Spinal cord (tissue), 10 donors: Measurements from ENCODE around the gene PLXNA2. TPM values are rescaled to one million over a fixed set of nuclear protein-coding genes. Genes with fewer than 3 reads are reported as not detected.
A peak's percentile ranks its signal among the peaks of the same experiment; 100 is the strongest.

Experiments used
- DNase-seq, 6 donors: peaks; one replicate each; pipeline versions ENCODE4 v3.0.0 to v3.0.0-alpha.2; 2013 to 2015; ENCODE audit warnings: low spot score in 6 of 6, low read depth in 4 of 6
- H3K27ac ChIP-seq: one replicate; pipeline ENCODE4 v1.5.1; 2013; ENCODE audit warnings: low read depth, low read length, control low read depth
- H3K27me3 ChIP-seq: one replicate; pipeline ENCODE4 v1.6.1; 2013; ENCODE audit warnings: low read length; ENCODE audit not compliant: control insufficient read depth, insufficient read depth
- H3K36me3 ChIP-seq: one replicate; pipeline ENCODE4 v1.6.1; 2013; ENCODE audit warnings: low read length; ENCODE audit not compliant: control insufficient read depth, insufficient read depth
- H3K4me1 ChIP-seq: one replicate; pipeline ENCODE4 v1.6.1; 2013; ENCODE audit warnings: low read length; ENCODE audit not compliant: control insufficient read depth, insufficient read depth
- H3K4me3 ChIP-seq: one replicate; pipeline ENCODE4 v1.5.1; 2013; ENCODE audit warnings: low read depth, low read length, control low read depth
- H3K9me3 ChIP-seq: one replicate; pipeline ENCODE4 v1.6.1; 2013; ENCODE audit warnings: low read length; ENCODE audit not compliant: control insufficient read depth, insufficient read depth
- WGBS: methylation state at CpG from one replicate; pipeline ENCODE4 v1.1.5; 2013; ENCODE audit warnings: missing lambda C conversion rate; ENCODE audit not compliant: insufficient coverage; 5-methylcytosine and 5-hydroxymethylcytosine counted together
- polyA plus RNA-seq, 2 donors: library from polyadenylated mRNA; unstranded; fragments of 120-200 nt; gene quantifications; one replicate each; pipeline ENCODE4 v1.2.1, GENCODE V29; 2013; ENCODE audit not compliant: insufficient read length in 2 of 2
- total RNA-seq, 2 donors: library from RNA; depleted of rRNA in 1 of 2; stranded (reverse); fragments of 120-200 nt in 1 of 2; fragments of >200 nt in 1 of 2; gene quantifications; one replicate each; pipeline versions ENCODE4 v1.2.3 to v1.2.4, GENCODE V29; 2013 to 2014
- donor health status: healthy.

Gene PLXNA2
- total and polyA plus RNA-seq, 4 donors, result 22.0 to 52.8 (median 39.7) TPM

- Histone ChIP-seq H3K27me3 (peaks cover 3% of the 10 kb centered on the region), H3K9me3 (no peaks in the 10 kb centered on the region), H3K4me3 (peak overlapping the region; percentile 78), H3K4me1 (peaks cover 56% of the 10 kb centered on the region), H3K36me3 (no peaks in the 10 kb centered on the region), H3K27ac (peak overlapping the region; percentile 62)
- DNase-seq, result peak in 5 of 6 donors; percentile 87 to 98 (median 91)
- 5% methylated on average over 15 of the region's 22 CpGs for WGBS
These were observed 1.1 kb upstream of the PLXNA2 start for GRCh38 chr1:208245185-208245705.

DNA sequence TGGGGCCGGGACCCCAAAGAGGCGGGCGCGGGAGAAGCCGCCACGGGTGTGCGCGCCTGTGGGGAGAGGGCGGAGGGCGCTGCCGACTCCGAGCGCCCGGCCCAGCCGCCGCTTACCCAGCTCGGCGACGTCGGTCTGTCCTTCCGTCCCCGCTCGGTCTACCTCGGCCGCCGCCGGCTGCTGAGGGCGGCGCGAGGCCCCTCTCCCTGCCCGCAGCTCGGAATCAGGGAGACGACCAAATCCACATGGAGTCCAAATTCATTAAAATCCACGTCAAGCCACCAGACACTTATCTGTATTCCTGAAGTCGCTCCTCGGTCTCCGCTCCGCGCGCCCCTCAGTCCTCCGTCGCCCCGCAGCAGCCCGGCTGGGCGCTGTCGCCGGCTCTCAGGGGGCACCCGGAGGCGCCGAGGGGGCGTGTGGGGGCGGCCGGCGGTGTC lies 637 bp downstream of the PLXNA2 start:
- Histone ChIP-seq H3K27me3 (peaks cover 3% of the 10 kb centered on the region), H3K4me3 (peak overlapping the region; percentile 78), H3K4me1 (peaks cover 59% of the 10 kb centered on the region), H3K27ac (peak overlapping the region; percentile 87), H3K9me3 (no peaks in the 10 kb centered on the region), H3K36me3 (peaks cover 3% of the 10 kb centered on the region)
- DNase-seq, result no peak
- WGBS, result 0% methylated on average over 54 of the region's 54 CpGs

DNA sequence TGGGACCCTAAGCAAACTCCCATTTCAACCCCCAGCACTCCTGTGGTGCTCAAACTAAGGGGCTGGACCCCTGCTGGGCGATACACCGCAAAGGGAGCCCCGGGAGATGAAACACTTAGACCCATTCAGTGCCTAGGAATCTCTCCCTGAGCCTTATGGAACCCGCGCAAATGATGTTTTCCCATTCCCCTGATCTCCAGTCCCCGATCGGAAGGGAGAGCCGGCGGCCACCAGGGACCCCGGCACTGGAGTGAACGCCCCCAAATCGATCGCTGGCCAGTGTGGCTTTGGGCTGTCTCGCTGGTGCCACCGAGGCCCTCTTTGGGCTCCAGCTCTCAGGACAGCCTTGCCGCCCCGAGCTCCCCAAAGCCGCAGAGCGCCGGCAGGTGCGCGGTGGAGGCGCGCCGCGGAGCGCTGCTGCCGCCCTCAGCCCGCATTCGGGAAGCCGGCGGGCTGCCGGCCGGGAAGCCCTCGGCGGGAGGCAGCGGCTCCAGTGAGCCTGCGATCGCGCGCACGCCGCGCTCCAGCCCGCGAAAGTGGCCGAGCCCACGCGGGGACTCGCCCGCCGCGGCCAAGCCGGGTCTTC lies 1.1 kb downstream of the PLXNA2 start:
- Histone ChIP-seq H3K27me3 (peaks cover 3% of the 10 kb centered on the region), H3K27ac (no peak overlapping the region), H3K4me1 (peaks cover 54% of the 10 kb centered on the region), H3K36me3 (peaks cover 3% of the 10 kb centered on the region), H3K9me3 (no peaks in the 10 kb centered on the region), H3K4me3 (peak overlapping the region; percentile 78)
- under 1% methylated on average over 54 of the region's 54 CpGs for WGBS
- DNase-seq, result peak in 2 of 6 donors; percentile 60 to 71

DNA sequence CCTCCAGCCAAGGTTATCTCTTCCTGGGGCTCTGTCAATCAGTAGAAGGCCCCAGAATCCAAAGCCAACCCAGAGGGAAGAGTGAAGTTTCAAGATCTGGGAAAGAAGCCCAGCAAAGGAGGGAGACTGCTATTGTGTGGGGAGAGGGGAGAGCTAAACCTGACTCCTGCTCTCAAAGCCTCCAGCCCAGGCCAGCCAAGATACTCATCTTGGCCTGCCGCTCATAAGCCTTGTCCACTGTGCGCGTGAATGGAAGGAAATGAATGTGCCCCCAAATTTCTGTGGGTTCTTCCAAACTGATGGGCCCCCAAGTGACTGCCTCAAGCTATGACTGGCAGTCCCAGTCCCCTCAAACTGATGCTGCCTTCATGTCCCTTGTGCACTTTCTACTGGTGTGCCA lies 2.0 kb downstream of the PLXNA2 start:
- H3K36me3 ChIP-seq, result peaks cover 3% of the 10 kb centered on the region
- H3K9me3 ChIP-seq, result no peaks in the 10 kb centered on the region
- no peak for DNase-seq
- 49% methylated on average over 3 of the region's 3 CpGs for WGBS
- H3K4me1 ChIP-seq, result peaks cover 47% of the 10 kb centered on the region
- H3K4me3 ChIP-seq, result peak overlapping the region; percentile 37
- peaks cover 3% of the 10 kb centered on the region for H3K27me3 ChIP-seq
- H3K27ac ChIP-seq, result peak overlapping the region; percentile 37

GRCh38 chr1:208241512-208241911 lies 2.7 kb downstream of the PLXNA2 start:
- 20% methylated on average over 1 of the region's 5 CpGs for WGBS
- Histone ChIP-seq H3K27ac (peak overlapping the region; percentile 37), H3K4me3 (peak overlapping the region; percentile 37), H3K36me3 (peaks cover 3% of the 10 kb centered on the region), H3K27me3 (peaks cover 3% of the 10 kb centered on the region), H3K4me1 (peaks cover 50% of the 10 kb centered on the region), H3K9me3 (no peaks in the 10 kb centered on the region)
- DNase-seq, result peak in 1 of 6 donors; percentile 68

GRCh38 chr1:208240662-208241355 lies 3.4 kb downstream of the PLXNA2 start:
- Histone ChIP-seq H3K9me3 (no peaks in the 10 kb centered on the region), H3K27ac (no peak overlapping the region), H3K36me3 (peaks cover 5% of the 10 kb centered on the region), H3K4me3 (peak overlapping the region; percentile 37), H3K27me3 (peaks cover 3% of the 10 kb centered on the region), H3K4me1 (peaks cover 57% of the 10 kb centered on the region)
- no CpG with 5 or more reads among the region's 3 CpGs for WGBS
- DNase-seq, result peak in 1 of 6 donors; percentile 68

- Histone ChIP-seq H3K36me3 (peaks cover 5% of the 10 kb centered on the region), H3K9me3 (no peaks in the 10 kb centered on the region), H3K4me3 (peak overlapping the region; percentile 21), H3K27me3 (peaks cover 3% of the 10 kb centered on the region), H3K27ac (peak overlapping the region; percentile 42), H3K4me1 (peaks cover 61% of the 10 kb centered on the region)
- 45% methylated on average over 5 of the region's 10 CpGs for whole genome bisulfite sequencing
- peak in 2 of 6 donors; percentile 58 to 70 for DNase-seq
These were observed 4.5 kb downstream of the PLXNA2 start for GRCh38 chr1:208239473-208240381.

DNA sequence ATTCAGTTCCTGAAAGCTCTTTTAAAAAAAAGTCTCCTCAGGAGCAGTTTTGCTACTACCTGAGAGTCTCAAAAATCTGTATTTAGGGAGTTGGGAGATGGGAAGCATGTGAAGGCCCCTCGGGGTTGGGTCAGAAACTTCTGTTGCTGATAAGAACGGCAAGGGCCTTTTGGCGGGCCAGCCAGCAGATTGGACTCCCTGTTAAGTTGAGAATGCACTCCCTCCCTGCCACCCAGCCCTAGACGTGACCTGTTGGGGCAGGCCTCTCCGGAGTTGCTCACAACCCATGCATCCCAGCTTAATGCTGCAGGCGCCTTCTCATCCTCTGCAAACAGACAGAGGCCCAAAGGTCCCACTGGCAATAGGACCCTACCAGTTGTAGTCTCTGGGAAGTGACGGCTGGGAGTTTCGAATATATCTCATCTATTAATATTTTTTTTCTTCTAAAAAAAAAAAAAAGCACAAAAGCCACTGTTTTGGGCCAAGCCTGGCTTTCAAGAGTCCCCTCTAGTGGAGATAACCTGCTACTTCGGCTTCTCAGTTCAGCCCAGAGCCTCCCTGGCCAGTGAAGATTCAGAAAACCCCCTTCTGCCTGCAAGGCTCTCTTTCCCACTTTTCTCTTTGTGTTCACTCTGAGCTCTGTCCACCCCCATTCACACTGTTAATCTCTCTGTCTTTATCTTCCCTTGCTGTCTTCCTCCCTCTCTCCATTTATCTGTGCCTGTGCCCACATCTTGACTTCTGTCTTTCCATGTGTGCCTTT lies 5.3 kb downstream of the PLXNA2 start:
- H3K4me1 ChIP-seq, result peaks cover 65% of the 10 kb centered on the region

GRCh38 chr1:208237241-208237640 lies 6.9 kb downstream of the PLXNA2 start:
- Histone ChIP-seq H3K4me3 (no peak overlapping the region), H3K9me3 (no peaks in the 10 kb centered on the region), H3K4me1 (peaks cover 76% of the 10 kb centered on the region), H3K27me3 (peaks cover 3% of the 10 kb centered on the region), H3K27ac (no peak overlapping the region), H3K36me3 (peaks cover 5% of the 10 kb centered on the region)
- no CpG with 5 or more reads among the region's 8 CpGs for WGBS
- DNase-seq, result no peak

More for the DNA sequence above, 5.3 kb downstream of the PLXNA2 start:
- H3K27ac ChIP-seq, result no peak overlapping the region
- H3K9me3 ChIP-seq, result no peaks in the 10 kb centered on the region
- 40% methylated on average over 4 of the region's 9 CpGs for WGBS
- peaks cover 3% of the 10 kb centered on the region for H3K27me3 ChIP-seq
- peak in 2 of 6 donors; percentile 82 to 89 for DNase-seq
- H3K4me3 ChIP-seq, result no peak overlapping the region
- peaks cover 5% of the 10 kb centered on the region for H3K36me3 ChIP-seq
